ENCODE results near the gene ST3GAL2. TPM values are rescaled to one million over a fixed set of nuclear protein-coding genes. Genes with fewer than 3 reads are reported as not detected.

Gene ST3GAL2
- total and polyA plus RNA-seq, 9 of the 15 experiments (the other 6 are each of a cell fraction or from before 2014, with no cell fraction given), result 1.5 to 108 (median 34.3) TPM

GRCh38 chr16:70345840-70346239, 93.1 kb downstream of the ST3GAL2 start (continued):
- TF ChIP-seq GABPA (tag; conservative IDR thresholded peaks at IDR 0.05; ENCODE audit: low read depth) (no peak), NEUROD1 (IDR thresholded peaks at IDR 0.05; ENCODE audit: borderline replicate concordance, low read depth, low read length, partially characterized antibody) (no peak)

GRCh38 chr16:70342016-70342415, 96.9 kb downstream of the ST3GAL2 start:
- no peak overlapping the region for H3K4me2 ChIP-seq (ENCODE audit: insufficient read depth, low read length)
- H3K4me1 ChIP-seq (replicated peaks in 1 of 2; ENCODE audit: control insufficient read depth in 2 of 2, insufficient read depth in 2 of 2, low read length in 2 of 2), result peaks cover 0 to 3% of the 10 kb centered on the region in 2 experiments; a peak in 3 of 5 replicates
- peaks cover 14% of the 10 kb centered on the region for H3K79me2 ChIP-seq (ENCODE audit: control insufficient read depth, insufficient read depth, low read length)
- no peak for FAIRE-seq
- H3K27me3 ChIP-seq (ENCODE audit: control insufficient read depth in 2 of 2, insufficient read depth in 2 of 2, low read length in 2 of 2), result no peaks in the 10 kb centered on the region
- no peak overlapping the region for H3K27ac ChIP-seq (ENCODE audit: extremely low read depth, low read depth, low read length)
- H3K9me1 ChIP-seq (ENCODE audit: control insufficient read depth, insufficient read depth, low read length), result no peaks in the 10 kb centered on the region
- POLR2A ChIA-PET, result no interaction called here
- CTCF ChIA-PET (ENCODE audit: low intra/inter-chr PET ratio), result no interaction called here
- WGBS (ENCODE audit: insufficient coverage, low coverage, missing lambda C conversion rate), result 18% methylated on average over 3 of the region's 3 CpGs
- no TSS peak for BruUV-seq (replicated peaks)
- H3K9ac ChIP-seq (ENCODE audit: insufficient read depth in 1 of 2, low read depth in 2 of 2, low read length in 2 of 2), result peak overlapping the region in 1 of 2 experiments; percentile 50; a peak in 1 of 4 replicates
- H3K36me3 ChIP-seq (ENCODE audit: control insufficient read depth, insufficient read depth, low read length), result no peaks in the 10 kb centered on the region
- DNase-seq (ENCODE audit: extremely low read depth in 1 of 4, low spot score in 3 of 4), result peak in 1 of 4 experiments; percentile 13
- no peak overlapping the region for H2AFZ ChIP-seq (ENCODE audit: low read depth, low read length)
- ATAC-seq, result peak; percentile 16; the same call in 2 of the 3 replicates
- intact Hi-C loops (cut with micrococcal nuclease), result no loop called here
- no peak overlapping the region for H3K4me3 ChIP-seq
- H3K9me3 ChIP-seq (replicated peaks; ENCODE audit: control insufficient read depth, insufficient read depth, low read depth, low read length), result no peaks in the 10 kb centered on the region
- H4K20me1 ChIP-seq (replicated peaks; ENCODE audit: control insufficient read depth, insufficient read depth, low read length), result no peaks in the 10 kb centered on the region
- TF ChIP-seq MEF2D (tag; conservative IDR thresholded peaks at IDR 0.05; ENCODE audit: low read depth) (0 out of 2 replicates have a peak, but pooled peaks have one; percentile 35), MEF2A (IDR thresholded peaks at IDR 0.05; ENCODE audit: control insufficient read depth, low read depth, low read length) (peak; percentile 80; the same call in 1 of the 2 replicates), TAL1 (IDR thresholded peaks at IDR 0.05) (no peak), KLF13 (tag; IDR thresholded peaks at IDR 0.05; ENCODE audit: borderline replicate concordance, low read depth) (no peak), TRIM28 (IDR thresholded peaks at IDR 0.05) (no peak), CTCF (IDR thresholded peaks at IDR 0.05 in 2 of 3, conservative IDR thresholded peaks at IDR 0.05 in 1 of 3; ENCODE audit: insufficient read depth in 2 of 3, low read depth in 1 of 3, low read length in 3 of 3) (0 out of 6 replicates have a peak, but pooled peaks of 1 of the 3 experiments have one; percentile 4)
- in situ Hi-C loops (cut with MboI), result no loop called here

All from K562 (cell line).